ENCODE data around the gene RNF222.

DNA sequence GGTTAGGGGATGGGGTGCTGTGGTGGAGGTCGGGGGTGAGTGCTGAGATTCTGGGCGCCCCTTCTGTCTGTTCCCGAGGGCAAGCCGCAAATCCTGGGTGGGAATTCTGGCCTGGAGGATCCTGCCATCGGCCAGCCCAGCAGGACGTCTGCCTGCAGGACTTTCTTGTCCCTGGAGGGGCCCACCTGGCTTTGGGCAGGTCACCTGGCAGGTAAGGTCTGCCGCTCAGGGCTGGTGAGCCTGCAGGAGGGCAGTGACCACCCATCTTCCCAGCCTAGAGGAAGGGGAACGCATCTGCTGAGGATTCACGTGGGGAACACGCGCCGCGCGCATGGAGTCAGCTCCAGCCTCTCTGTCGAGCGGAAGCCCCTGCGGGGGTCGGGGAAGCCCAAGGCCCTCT lies 5.4 kb downstream of the RNF222 start:
- TF ChIP-seq, protein P1, sequence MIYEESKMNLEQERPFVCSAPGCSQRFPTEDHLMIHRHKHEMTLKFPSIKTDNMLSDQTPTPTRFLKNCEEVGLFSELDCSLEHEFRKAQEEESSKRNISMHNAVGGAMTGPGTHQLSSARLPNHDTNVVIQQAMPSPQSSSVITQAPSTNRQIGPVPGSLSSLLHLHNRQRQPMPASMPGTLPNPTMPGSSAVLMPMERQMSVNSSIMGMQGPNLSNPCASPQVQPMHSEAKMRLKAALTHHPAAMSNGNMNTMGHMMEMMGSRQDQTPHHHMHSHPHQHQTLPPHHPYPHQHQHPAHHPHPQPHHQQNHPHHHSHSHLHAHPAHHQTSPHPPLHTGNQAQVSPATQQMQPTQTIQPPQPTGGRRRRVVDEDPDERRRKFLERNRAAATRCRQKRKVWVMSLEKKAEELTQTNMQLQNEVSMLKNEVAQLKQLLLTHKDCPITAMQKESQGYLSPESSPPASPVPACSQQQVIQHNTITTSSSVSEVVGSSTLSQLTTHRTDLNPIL (CRISPR knock-in tag; IDR thresholded peaks at IDR 0.05; ENCODE audit: low read depth): no peak
- TF ChIP-seq ARNTL (CRISPR knock-in tag; IDR thresholded peaks at IDR 0.05; ENCODE audit: borderline replicate concordance, low read depth): no peak
- TF ChIP-seq ZNF8 (CRISPR knock-in tag; IDR thresholded peaks at IDR 0.05): no peak
- TF ChIP-seq TCF4 (CRISPR knock-in tag; IDR thresholded peaks at IDR 0.05; ENCODE audit: borderline replicate concordance): no peak
- TF ChIP-seq ZC3H10 (CRISPR knock-in tag; IDR thresholded peaks at IDR 0.05): no peak
- TF ChIP-seq, protein P2, sequence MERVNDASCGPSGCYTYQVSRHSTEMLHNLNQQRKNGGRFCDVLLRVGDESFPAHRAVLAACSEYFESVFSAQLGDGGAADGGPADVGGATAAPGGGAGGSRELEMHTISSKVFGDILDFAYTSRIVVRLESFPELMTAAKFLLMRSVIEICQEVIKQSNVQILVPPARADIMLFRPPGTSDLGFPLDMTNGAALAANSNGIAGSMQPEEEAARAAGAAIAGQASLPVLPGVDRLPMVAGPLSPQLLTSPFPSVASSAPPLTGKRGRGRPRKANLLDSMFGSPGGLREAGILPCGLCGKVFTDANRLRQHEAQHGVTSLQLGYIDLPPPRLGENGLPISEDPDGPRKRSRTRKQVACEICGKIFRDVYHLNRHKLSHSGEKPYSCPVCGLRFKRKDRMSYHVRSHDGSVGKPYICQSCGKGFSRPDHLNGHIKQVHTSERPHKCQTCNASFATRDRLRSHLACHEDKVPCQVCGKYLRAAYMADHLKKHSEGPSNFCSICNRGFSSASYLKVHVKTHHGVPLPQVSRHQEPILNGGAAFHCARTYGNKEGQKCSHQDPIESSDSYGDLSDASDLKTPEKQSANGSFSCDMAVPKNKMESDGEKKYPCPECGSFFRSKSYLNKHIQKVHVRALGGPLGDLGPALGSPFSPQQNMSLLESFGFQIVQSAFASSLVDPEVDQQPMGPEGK (CRISPR knock-in tag; IDR thresholded peaks at IDR 0.05; ENCODE audit: borderline replicate concordance): no peak
- TF ChIP-seq, protein P3, sequence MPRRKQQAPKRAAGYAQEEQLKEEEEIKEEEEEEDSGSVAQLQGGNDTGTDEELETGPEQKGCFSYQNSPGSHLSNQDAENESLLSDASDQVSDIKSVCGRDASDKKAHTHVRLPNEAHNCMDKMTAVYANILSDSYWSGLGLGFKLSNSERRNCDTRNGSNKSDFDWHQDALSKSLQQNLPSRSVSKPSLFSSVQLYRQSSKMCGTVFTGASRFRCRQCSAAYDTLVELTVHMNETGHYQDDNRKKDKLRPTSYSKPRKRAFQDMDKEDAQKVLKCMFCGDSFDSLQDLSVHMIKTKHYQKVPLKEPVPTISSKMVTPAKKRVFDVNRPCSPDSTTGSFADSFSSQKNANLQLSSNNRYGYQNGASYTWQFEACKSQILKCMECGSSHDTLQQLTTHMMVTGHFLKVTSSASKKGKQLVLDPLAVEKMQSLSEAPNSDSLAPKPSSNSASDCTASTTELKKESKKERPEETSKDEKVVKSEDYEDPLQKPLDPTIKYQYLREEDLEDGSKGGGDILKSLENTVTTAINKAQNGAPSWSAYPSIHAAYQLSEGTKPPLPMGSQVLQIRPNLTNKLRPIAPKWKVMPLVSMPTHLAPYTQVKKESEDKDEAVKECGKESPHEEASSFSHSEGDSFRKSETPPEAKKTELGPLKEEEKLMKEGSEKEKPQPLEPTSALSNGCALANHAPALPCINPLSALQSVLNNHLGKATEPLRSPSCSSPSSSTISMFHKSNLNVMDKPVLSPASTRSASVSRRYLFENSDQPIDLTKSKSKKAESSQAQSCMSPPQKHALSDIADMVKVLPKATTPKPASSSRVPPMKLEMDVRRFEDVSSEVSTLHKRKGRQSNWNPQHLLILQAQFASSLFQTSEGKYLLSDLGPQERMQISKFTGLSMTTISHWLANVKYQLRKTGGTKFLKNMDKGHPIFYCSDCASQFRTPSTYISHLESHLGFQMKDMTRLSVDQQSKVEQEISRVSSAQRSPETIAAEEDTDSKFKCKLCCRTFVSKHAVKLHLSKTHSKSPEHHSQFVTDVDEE (CRISPR knock-in tag; IDR thresholded peaks at IDR 0.05): no peak
- TF ChIP-seq CSRNP3 (CRISPR knock-in tag; IDR thresholded peaks at IDR 0.05): no peak
- TF ChIP-seq OSR1 (CRISPR knock-in tag; IDR thresholded peaks at IDR 0.05): no peak

All from SK-N-SH treated with all-trans-retinoic acid at 6 μM for 48 hours (cell line).